Measurements from ENCODE around the gene CUL4B.

DNA sequence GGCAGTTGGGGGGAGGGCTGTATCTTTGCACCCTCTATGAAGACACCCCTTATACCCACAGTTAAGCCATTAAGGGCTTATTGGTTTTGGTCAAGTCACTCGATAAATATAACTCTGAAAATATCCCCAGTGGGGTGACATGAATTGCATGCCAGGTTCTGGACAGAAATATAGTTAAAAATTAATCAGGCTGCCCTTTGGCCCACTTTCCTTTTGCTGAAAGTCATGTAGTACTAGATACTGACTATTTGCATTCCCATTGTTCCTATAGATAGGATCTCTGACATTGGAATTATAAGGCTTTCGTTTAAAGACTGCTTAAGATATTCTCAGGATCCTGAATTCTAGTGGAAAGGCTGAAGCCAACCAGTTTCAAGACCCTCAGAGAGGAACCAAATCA is 48.1 kb downstream of the CUL4B start:
- TF ChIP-seq, protein P1, sequence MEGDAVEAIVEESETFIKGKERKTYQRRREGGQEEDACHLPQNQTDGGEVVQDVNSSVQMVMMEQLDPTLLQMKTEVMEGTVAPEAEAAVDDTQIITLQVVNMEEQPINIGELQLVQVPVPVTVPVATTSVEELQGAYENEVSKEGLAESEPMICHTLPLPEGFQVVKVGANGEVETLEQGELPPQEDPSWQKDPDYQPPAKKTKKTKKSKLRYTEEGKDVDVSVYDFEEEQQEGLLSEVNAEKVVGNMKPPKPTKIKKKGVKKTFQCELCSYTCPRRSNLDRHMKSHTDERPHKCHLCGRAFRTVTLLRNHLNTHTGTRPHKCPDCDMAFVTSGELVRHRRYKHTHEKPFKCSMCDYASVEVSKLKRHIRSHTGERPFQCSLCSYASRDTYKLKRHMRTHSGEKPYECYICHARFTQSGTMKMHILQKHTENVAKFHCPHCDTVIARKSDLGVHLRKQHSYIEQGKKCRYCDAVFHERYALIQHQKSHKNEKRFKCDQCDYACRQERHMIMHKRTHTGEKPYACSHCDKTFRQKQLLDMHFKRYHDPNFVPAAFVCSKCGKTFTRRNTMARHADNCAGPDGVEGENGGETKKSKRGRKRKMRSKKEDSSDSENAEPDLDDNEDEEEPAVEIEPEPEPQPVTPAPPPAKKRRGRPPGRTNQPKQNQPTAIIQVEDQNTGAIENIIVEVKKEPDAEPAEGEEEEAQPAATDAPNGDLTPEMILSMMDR (conservative IDR thresholded peaks at IDR 0.05 in 1 of 2, IDR thresholded peaks at IDR 0.05 in 1 of 2; ENCODE audit: low read depth in 1 of 2, low read length in 2 of 2) = no peak
- no peak for TF ChIP-seq EZH2 (IDR thresholded peaks at IDR 0.05; ENCODE audit: low read length, missing control alignments)

Measured in fibroblast of lung (primary cell).